ENCODE measurements around the gene PCF11. TPM values are rescaled to one million over a fixed set of nuclear protein-coding genes. Genes with fewer than 3 reads are reported as not detected.

The PCF11 gene
- total RNA-seq, 1 donor from 2014 or later = 81.6 TPM

- intact Hi-C loops (cut with micrococcal nuclease) = no loop called here
Measured at GRCh38 chr11:83153764-83154163, 3.2 kb upstream of the PCF11 start.

DNA sequence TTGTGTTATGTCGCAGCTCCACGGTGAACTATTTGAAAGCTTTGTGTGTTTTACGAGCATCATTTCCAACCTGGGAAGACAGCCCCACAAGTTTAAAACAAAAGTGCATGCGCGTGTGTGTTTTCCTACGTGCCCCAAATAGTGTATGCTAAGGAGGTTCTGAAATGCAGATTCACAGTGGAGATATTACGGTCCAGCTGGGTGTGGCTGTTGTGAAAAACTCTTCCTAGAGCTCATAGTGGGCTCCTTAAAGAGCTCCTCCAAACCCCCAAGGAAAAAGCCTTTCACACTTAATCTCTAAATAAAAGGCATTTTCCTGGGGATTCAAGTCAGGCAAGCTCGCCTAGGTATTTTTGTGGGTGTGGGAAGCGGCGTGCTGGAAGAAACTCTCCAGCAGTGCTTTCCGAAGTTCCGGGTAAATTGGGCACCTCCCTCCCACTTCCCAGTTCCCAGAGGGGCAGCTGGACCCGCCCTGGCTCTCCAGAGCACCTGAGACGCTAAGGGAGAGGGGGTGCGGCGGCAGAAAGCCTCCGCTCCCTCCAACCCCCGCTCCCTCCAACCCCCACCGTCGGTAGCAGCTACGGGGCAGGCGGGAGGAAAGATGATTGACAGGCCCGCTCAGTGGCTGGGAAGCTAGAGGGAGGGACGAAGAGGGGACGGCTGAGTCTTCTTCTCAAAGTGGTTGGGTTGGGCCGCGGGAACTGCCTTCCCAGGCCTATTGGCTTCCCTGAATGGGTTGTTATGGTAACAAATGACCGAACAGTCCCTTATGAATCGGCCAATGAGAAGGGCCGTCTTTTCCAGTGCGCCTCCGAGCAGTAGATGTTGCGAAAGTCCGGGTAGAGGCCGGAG lies 561 bp upstream of the PCF11 start:
- intact Hi-C loops (cut with micrococcal nuclease) = loop anchor here (1.0 to 2.0 kb wide), 9 partner anchors 37 to 289 kb away; partner anchors contain the start of genes ANKRD42, CCDC90B and DDIAS

GRCh38 chr11:83157594-83158356 lies 844 bp downstream of the PCF11 start:
- intact Hi-C loops (cut with micrococcal nuclease) = loop anchor here (2.0 kb wide), 2 partner anchors 17 to 95 kb away; no protein-coding TSS in a partner anchor

DNA sequence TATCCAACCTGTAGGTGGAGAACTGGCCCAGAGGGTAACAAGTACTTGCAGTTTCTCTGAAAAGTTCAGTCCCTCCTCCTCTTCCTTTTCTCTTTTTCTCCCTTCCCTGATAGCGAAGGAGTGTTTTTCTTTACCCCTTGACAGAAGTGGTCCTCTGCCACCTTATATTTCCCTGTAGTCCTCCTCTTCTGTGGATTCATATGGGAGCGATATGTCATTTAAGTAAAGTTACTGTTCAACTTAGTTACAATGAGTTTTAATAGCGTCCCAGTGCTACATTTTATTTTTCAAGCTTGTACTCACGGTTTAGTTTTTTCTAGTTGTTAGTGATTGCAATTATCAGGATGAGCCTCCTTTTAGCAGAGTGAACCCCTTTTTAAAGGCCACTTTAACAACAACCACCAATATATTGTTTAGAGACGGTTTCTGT lies 1.4 kb downstream of the PCF11 start:
- intact Hi-C loops (cut with micrococcal nuclease) = loop anchor here (2.0 kb wide), 1 partner anchor 16 kb away; no protein-coding TSS in a partner anchor

DNA sequence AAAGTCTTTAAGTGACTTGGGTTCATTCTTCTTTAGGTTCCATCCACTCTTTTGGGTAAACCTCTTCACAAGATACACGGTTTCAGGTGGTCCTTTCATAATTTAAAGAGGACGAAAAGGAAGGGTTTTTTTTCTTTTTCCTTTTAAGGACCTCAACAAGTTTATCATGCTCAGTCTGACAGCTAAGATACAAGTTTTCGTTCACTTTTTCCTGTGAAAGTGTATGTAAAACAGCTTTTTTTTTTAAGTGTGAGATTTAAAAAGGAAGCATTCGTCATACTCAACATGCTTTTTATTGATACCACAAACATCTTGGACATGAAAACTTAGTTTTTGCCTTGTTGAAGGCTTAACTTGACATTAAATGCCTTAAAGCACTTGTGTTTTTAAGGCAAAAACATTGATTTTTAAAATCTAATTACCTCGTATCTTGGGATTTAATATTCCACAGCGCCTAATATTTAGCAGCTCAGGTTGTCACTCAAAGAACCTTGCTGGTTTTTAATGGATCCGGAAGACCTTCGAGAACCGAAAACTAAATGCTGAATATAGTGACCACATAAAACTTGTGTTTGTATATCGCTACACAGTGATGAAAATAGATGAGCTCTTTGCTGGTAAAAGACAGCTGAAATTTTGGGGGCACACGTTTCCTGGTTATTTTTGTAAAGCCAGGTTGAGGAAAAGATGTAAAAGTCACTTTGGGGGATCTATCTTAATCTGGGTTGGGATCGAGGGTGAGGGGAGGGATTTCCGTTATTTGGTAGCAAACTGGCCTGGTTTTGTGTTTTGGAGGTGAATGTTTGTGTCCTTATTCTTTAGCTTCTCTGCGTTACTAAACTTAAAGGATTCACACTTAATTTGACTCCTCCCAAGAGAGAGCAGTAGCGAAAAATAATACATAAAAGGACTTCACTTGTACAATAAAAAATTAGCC lies 2.3 kb downstream of the PCF11 start:
- intact Hi-C loops (cut with micrococcal nuclease) = loop anchor here (2.0 kb wide), 1 partner anchor 16 kb away; no protein-coding TSS in a partner anchor

- intact Hi-C loops (cut with micrococcal nuclease) = loop anchor here (2.0 kb wide), 1 partner anchor 15 kb away; no protein-coding TSS in a partner anchor
Measured at GRCh38 chr11:83159902-83160865, 3.3 kb downstream of the PCF11 start.

- intact Hi-C loops (cut with micrococcal nuclease) = loop anchor here (1.0 kb wide), 1 partner anchor 9 kb away; no protein-coding TSS in a partner anchor
Measured at GRCh38 chr11:83161610-83162199, 4.8 kb downstream of the PCF11 start.

- intact Hi-C loops (cut with micrococcal nuclease) = loop anchor here (1.0 kb wide), 1 partner anchor 8 kb away; no protein-coding TSS in a partner anchor
Measured at GRCh38 chr11:83162377-83162776, 5.4 kb downstream of the PCF11 start.

GRCh38 chr11:83166193-83166866 lies 9.4 kb downstream of the PCF11 start:
- intact Hi-C loops (cut with micrococcal nuclease) = no loop called here

DNA sequence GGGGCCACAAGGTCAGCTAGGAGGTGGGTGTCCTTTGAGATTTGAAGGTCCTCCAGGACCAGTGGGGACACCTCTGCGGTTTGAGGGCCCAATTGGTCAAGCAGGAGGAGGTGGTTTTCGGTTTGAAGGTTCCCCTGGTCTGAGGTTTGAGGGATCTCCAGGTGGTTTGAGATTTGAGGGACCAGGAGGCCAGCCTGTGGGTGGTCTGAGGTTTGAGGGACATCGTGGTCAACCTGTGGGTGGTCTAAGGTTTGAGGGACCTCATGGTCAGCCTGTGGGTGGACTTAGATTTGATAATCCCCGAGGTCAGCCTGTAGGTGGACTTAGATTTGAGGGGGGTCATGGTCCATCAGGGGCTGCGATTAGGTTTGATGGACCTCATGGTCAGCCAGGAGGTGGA lies 11.8 kb downstream of the PCF11 start:
- intact Hi-C loops (cut with micrococcal nuclease) = no loop called here

DNA sequence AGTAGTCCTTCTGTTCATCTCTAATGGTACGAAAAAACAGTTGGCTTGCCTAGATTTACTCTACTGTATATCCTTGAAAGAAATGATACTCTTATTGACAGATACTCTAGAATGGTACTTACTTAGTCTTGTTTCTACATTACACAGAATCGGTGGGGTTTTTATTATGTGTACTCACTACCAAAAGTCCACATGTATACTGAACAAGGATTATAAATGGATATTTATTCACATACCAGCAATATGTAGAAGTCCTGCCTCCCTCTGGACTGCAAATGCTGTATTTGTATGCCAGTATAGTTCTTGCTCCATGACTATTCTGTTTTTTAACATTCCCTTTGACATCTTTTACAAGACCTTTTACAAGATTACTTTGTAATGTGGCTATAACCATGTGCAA lies 13.9 kb downstream of the PCF11 start:
- intact Hi-C loops (cut with micrococcal nuclease) = loop anchor here (1.0 kb wide), 1 partner anchor 9 kb away; no protein-coding TSS in a partner anchor

GRCh38 chr11:83172551-83172950 lies 15.6 kb downstream of the PCF11 start:
- intact Hi-C loops (cut with micrococcal nuclease) = no loop called here

- intact Hi-C loops (cut with micrococcal nuclease) = loop anchor here (2.0 kb wide), 1 partner anchor 15 kb away; no protein-coding TSS in a partner anchor
Measured at GRCh38 chr11:83174008-83174407, 17.1 kb downstream of the PCF11 start.

- intact Hi-C loops (cut with micrococcal nuclease) = loop anchor here (2.0 kb wide), 1 partner anchor 17 kb away; no protein-coding TSS in a partner anchor
Measured at GRCh38 chr11:83175815-83176214, 18.9 kb downstream of the PCF11 start.

DNA sequence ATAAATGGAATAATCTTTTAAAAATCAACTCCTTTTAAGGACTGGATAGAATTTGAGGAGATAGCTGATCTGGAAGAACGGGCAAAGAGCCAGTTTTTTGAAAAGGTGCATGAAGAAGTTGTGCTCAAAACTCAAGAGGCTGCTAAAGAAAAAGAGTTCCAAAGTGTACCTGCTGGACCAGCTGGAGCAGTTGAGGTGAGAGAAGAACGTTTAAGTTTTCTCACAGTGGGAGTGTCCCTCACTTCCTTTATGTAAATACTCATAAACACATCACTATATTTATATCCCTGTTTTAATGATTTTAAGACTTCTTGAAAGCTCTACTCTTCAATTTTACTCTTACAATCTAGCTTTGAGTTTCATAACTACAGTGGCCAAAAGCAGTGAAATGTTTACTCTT lies 24.9 kb downstream of the PCF11 start:
- intact Hi-C loops (cut with micrococcal nuclease) = no loop called here

- intact Hi-C loops (cut with micrococcal nuclease) = no loop called here
Measured at GRCh38 chr11:83185767-83186166, 28.8 kb downstream of the PCF11 start.

DNA sequence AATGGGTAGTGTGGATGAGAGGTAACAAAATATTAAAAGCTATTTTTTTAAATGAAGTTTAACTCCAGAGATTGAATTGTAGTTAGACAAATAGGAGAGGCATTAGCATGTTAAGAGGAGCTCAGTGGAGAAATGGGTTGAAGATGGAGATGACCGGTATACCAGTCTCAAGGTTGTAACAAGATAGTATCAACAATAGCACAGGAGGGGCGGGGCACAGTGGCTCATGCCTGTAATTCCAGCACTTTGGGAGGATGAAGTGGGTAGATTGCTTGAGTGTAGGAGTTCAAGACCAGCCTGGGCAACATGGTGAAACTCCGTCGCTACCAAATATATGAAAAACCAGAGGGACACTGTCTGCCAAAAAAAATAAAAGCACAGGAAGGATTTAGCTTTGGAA lies 30.5 kb downstream of the PCF11 start:
- intact Hi-C loops (cut with micrococcal nuclease) = no loop called here

- intact Hi-C loops (cut with micrococcal nuclease) = loop anchor here (5.0 kb wide), 1 partner anchor 229 kb away; no protein-coding TSS in a partner anchor
Measured at GRCh38 chr11:83191491-83191890, 34.6 kb downstream of the PCF11 start.

All from T-helper 2 cell treated with Interferon-gamma antibody and Interleukin-4, amounts not matched to agents 100 ng/mL and 5 ng/mL, for 36 hours (primary cell).